ENCODE results near the gene TUBB1.

- TF ChIP-seq CTCF (IDR thresholded peaks at IDR 0.05) (no peak), EZH2phosphoT487 (IDR thresholded peaks at IDR 0.05) (no peak), EZH2 (IDR thresholded peaks at IDR 0.05) (no peak)
These were observed 31.2 kb downstream of the TUBB1 start for GRCh38 chr20:59050437-59050836.
